DOHH2 (cell line): Measurements from ENCODE around the gene RNF149.

ENCODE experiments used
- H3F3A ChIP-seq: fragments of 200-600 bp; sonication (generic), shearing (Covaris generic); 2 replicates; pipeline ENCODE4 v1.6.0; 2016; ENCODE audit warnings: antibody characterized with exemption, mild to moderate bottlenecking; ENCODE audit not compliant: control insufficient read depth, insufficient read depth
- H3K27ac ChIP-seq: fragments of 200-600 bp; sonication (generic); 2 replicates; pipeline ENCODE4 v1.5.1; 2014; ENCODE audit warnings: low read depth, mild to moderate bottlenecking, low read length, moderate library complexity
- H3K27me3 ChIP-seq: fragments of 200-600 bp; sonication (generic); 2 replicates; pipeline ENCODE4 v1.6.1; 2014; ENCODE audit warnings: mild to moderate bottlenecking, low read length, mixed read lengths; ENCODE audit not compliant: control insufficient read depth
- H3K36me3 ChIP-seq: fragments of 200-600 bp; sonication (generic); 2 replicates; pipeline ENCODE4 v1.6.1; 2014; ENCODE audit warnings: mild to moderate bottlenecking, low read length, moderate library complexity, mixed read lengths; ENCODE audit not compliant: control insufficient read depth
- H3K4me1 ChIP-seq: fragments of 200-600 bp; sonication (generic); 2 replicates; pipeline ENCODE4 v1.6.1; 2014; ENCODE audit warnings: mild to moderate bottlenecking, low read length, mixed read lengths; ENCODE audit not compliant: control insufficient read depth
- H3K4me2 ChIP-seq: fragments of 200-600 bp; sonication (generic); 2 replicates; pipeline ENCODE4 v1.6.0; 2014; ENCODE audit warnings: mild to moderate bottlenecking, low read length, moderate library complexity
- H3K4me3 ChIP-seq: fragments of 200-600 bp; sonication (generic); 2 replicates; pipeline ENCODE4 v1.5.1; 2014; ENCODE audit warnings: mild to moderate bottlenecking, low read length, mixed read lengths
- H3K79me2 ChIP-seq: fragments of 200-600 bp; sonication (generic); 2 replicates; pipeline ENCODE4 v1.6.1; 2014; ENCODE audit warnings: mild to moderate bottlenecking, low read length, mixed read lengths; ENCODE audit not compliant: control insufficient read depth
- H3K9me2 ChIP-seq: fragments of 200-600 bp; sonication (generic); replicated peaks from 2 replicates; pipeline ENCODE4 v1.6.1; 2014; ENCODE audit warnings: mild to moderate bottlenecking, low read length, mixed read lengths; ENCODE audit not compliant: control insufficient read depth
- H3K9me3 ChIP-seq: fragments of 200-600 bp; sonication (generic); 2 replicates; pipeline ENCODE4 v1.6.1; 2014; ENCODE audit warnings: antibody characterized with exemption, low read length, mixed read lengths; ENCODE audit not compliant: control insufficient read depth, insufficient read depth
- H4K20me1 ChIP-seq: fragments of 200-600 bp; sonication (generic); 2 replicates; pipeline ENCODE4 v1.6.0; 2014; ENCODE audit warnings: low read depth, mild to moderate bottlenecking, antibody characterized with exemption, low read length, moderate library complexity; ENCODE audit not compliant: control insufficient read depth, insufficient read depth
- CTCF ChIP-seq: fragments of 200-600 bp; sonication (generic); IDR thresholded peaks from one replicate; pipeline ENCODE4 v1.5.1; 2014; ENCODE audit warnings: antibody characterized with exemption, mild to moderate bottlenecking, low read depth, low read length; ENCODE audit not compliant: poor library complexity, severe bottlenecking
- EZH2phosphoT487 ChIP-seq: fragments of 200-600 bp; sonication (generic); IDR thresholded peaks from 2 replicates; pipeline ENCODE4 v1.6.1; 2017; ENCODE audit warnings: borderline replicate concordance, mild to moderate bottlenecking, antibody characterized with exemption, low read length, moderate library complexity, mixed read lengths

RNF149 gene

DNA sequence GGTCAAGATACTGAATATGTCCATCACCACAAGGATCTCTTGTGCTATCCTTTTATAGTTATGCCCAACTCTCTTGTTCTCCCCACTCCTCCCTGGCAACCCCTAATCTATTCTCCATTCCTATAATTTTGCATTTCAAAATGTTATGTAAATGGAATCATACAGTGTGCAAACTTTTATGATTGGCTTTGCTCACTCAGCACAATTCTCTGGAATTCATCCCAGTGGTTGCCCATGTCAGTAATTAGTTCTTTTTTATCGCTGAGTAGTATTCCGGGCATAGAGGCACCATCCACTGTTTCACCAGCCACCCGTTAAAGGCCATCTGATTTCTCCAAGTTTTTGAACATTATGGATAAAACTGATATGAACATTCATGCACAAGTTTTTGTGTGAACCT, 38.4 kb upstream of the RNF149 start:
- Histone ChIP-seq H3K4me3 (no peak overlapping the region), H3K4me1 (peaks cover 2% of the 10 kb centered on the region; the same call in 1 of the 2 replicates), H3K4me2 (no peak overlapping the region), H3K9me3 (no peaks in the 10 kb centered on the region), H3K36me3 (no peaks in the 10 kb centered on the region), H4K20me1 (no peaks in the 10 kb centered on the region), H3K27ac (no peak overlapping the region), H3K9me2 (no peaks in the 10 kb centered on the region), H3F3A (no peaks in the 10 kb centered on the region), H3K27me3 (peaks cover 12% of the 10 kb centered on the region), H3K79me2 (no peaks in the 10 kb centered on the region)
- no peak for TF ChIP-seq EZH2phosphoT487
- TF ChIP-seq CTCF, result no peak

DNA sequence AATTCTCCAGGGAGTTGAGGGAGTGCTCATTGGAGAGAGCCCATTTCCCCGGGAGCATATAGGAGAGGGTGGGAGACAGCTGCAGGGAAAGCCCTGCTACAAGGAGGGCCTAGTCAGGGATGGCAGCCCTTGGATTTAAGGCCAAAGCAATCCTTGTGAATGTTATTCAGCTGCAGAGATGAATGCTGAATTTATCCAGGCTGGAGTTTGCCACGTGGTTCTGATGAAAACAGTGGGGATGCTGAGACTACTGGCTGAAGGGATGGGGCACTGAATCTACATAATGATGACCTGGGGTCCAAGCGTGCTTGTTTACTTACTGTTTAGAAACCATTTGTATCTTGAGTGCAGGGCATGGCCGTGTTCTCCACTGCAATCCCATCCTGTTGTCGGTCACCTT, 35.6 kb upstream of the RNF149 start:
- H3F3A ChIP-seq, result no peaks in the 10 kb centered on the region
- H3K4me1 ChIP-seq, result peaks cover 6% of the 10 kb centered on the region; the same call in 1 of the 2 replicates
- TF ChIP-seq EZH2phosphoT487, result no peak
- no peak for TF ChIP-seq CTCF
- no peak overlapping the region for H3K4me2 ChIP-seq
- no peak overlapping the region for H3K27ac ChIP-seq
- no peaks in the 10 kb centered on the region for H4K20me1 ChIP-seq
- no peaks in the 10 kb centered on the region for H3K36me3 ChIP-seq
- H3K79me2 ChIP-seq, result no peaks in the 10 kb centered on the region
- H3K9me3 ChIP-seq, result no peaks in the 10 kb centered on the region
- H3K9me2 ChIP-seq, result no peaks in the 10 kb centered on the region
- peaks cover 5% of the 10 kb centered on the region for H3K27me3 ChIP-seq
- H3K4me3 ChIP-seq, result no peak overlapping the region

DNA sequence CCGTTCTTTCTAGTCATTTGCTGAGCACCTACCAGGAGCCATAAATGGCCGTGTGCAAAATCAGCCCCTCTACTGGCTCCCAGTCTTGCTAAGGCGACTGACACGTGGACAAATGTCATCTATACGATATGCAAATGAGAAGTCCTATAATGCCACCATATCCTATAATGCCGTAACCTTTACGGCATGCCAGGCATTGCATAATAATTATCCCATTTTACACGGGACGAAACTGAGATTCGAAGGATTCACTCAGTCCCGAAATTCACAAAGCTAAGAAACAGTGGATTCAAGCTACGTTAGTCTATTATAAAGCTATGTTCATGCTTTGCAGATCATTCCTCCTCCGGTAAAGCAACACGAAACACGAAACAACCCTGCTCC, 34.1 kb upstream of the RNF149 start:
- H3K4me2 ChIP-seq, result no peak overlapping the region
- TF ChIP-seq EZH2phosphoT487 (no peak), CTCF (no peak)

More for the DNA sequence above, 34.1 kb upstream of the RNF149 start:
- Histone ChIP-seq H3K4me3 (no peak overlapping the region), H3F3A (no peaks in the 10 kb centered on the region), H4K20me1 (no peaks in the 10 kb centered on the region), H3K9me3 (no peaks in the 10 kb centered on the region), H3K27me3 (peaks cover 5% of the 10 kb centered on the region), H3K27ac (no peak overlapping the region), H3K9me2 (no peaks in the 10 kb centered on the region), H3K79me2 (no peaks in the 10 kb centered on the region), H3K36me3 (no peaks in the 10 kb centered on the region), H3K4me1 (peaks cover 6% of the 10 kb centered on the region; the same call in 1 of the 2 replicates)
